Measurements from ENCODE around the gene CIAO2B. TPM values are rescaled to one million over a fixed set of nuclear protein-coding genes. Genes with fewer than 3 reads are reported as not detected.

CIAO2B gene
- total and polyA plus RNA-seq, 12 donors = 80.7 to 258 (median 112) TPM

GRCh38 chr16:66973716-66974115, 39.5 kb upstream of the CIAO2B start:
- H3K27me3 ChIP-seq = no peaks in the 10 kb centered on the region
- DNase-seq = no peak
- 75 to 100% (median 90%) methylated on average over 1 to 6 of the region's 6 CpGs for WGBS, 4 donors
- TF ChIP-seq POLR2A (IDR thresholded peaks at IDR 0.05) (no peak), CTCF (IDR thresholded peaks at IDR 0.05) (no peak)
- intact Hi-C loops (cut with DNase I) = no loop called here
- H3K4me1 ChIP-seq (replicated peaks in 1 of 2) = peaks cover 0 to 2% of the 10 kb centered on the region in 2 donors
- no peak overlapping the region for H3K27ac ChIP-seq
- no peaks in the 10 kb centered on the region for H3K9me3 ChIP-seq (replicated peaks in 1 of 3)
- no peak overlapping the region for H3K4me3 ChIP-seq
- H3K36me3 ChIP-seq (replicated peaks in 1 of 2) = no peaks in the 10 kb centered on the region

GRCh38 chr16:66972983-66973382, 38.8 kb upstream of the CIAO2B start:
- 81 to 89% (median 81%) methylated on average over 5 to 9 of the region's 9 CpGs for WGBS, 4 donors
- no peak for TF ChIP-seq POLR2A (IDR thresholded peaks at IDR 0.05)
- no peak for TF ChIP-seq CTCF (IDR thresholded peaks at IDR 0.05)
- H3K9me3 ChIP-seq (replicated peaks in 1 of 3) = no peaks in the 10 kb centered on the region
- no peaks in the 10 kb centered on the region for H3K27me3 ChIP-seq
- H3K4me3 ChIP-seq = no peak overlapping the region
- DNase-seq = no peak
- intact Hi-C loops (cut with DNase I) = no loop called here
- no peak overlapping the region for H3K27ac ChIP-seq
- peaks cover 0 to 5% of the 10 kb centered on the region in 2 donors for H3K4me1 ChIP-seq (replicated peaks in 1 of 2)
- no peaks in the 10 kb centered on the region for H3K36me3 ChIP-seq (replicated peaks in 1 of 2)

- WGBS, 4 donors = 76 to 86% (median 78%) methylated on average over 6 to 10 of the region's 10 CpGs
- TF ChIP-seq CTCF (IDR thresholded peaks at IDR 0.05) (no peak), POLR2A (IDR thresholded peaks at IDR 0.05) (no peak)
- intact Hi-C loops (cut with DNase I) = no loop called here
Observed at GRCh38 chr16:66970775-66971720, 36.8 kb upstream of the CIAO2B start.

GRCh38 chr16:66968847-66969246, 34.6 kb upstream of the CIAO2B start:
- intact Hi-C loops (cut with DNase I) = no loop called here
- TF ChIP-seq CTCF (IDR thresholded peaks at IDR 0.05) (no peak), POLR2A (IDR thresholded peaks at IDR 0.05) (no peak)
- H3K36me3 ChIP-seq (replicated peaks in 1 of 2) = no peaks in the 10 kb centered on the region
- H3K4me3 ChIP-seq = no peak overlapping the region
- peak overlapping the region in 1 of 5 donors; percentile 22 for H3K27ac ChIP-seq
- H3K9me3 ChIP-seq (replicated peaks in 1 of 3) = no peaks in the 10 kb centered on the region
- WGBS, 4 donors = 43 to 67% (median 53%) methylated on average over 1 to 5 of the region's 5 CpGs
- peaks cover 0 to 5% of the 10 kb centered on the region in 2 donors for H3K4me1 ChIP-seq (replicated peaks in 1 of 2)
- no peaks in the 10 kb centered on the region for H3K27me3 ChIP-seq
- peak in 6 of 7 donors; percentile 74 to 86 (median 80) for DNase-seq

More at GRCh38 chr16:66970775-66971720, 36.8 kb upstream of the CIAO2B start:
- no peak for DNase-seq
- no peak overlapping the region for H3K27ac ChIP-seq
- no peaks in the 10 kb centered on the region for H3K27me3 ChIP-seq
- peaks cover 0 to 5% of the 10 kb centered on the region in 2 donors for H3K4me1 ChIP-seq (replicated peaks in 1 of 2)
- H3K9me3 ChIP-seq (replicated peaks in 1 of 3) = no peaks in the 10 kb centered on the region
- no peak overlapping the region for H3K4me3 ChIP-seq
- H3K36me3 ChIP-seq (replicated peaks in 1 of 2) = no peaks in the 10 kb centered on the region

All from adrenal gland (tissue), 12 donors.